Measurements from ENCODE around the gene DENND5A. TPM values are rescaled to one million over a fixed set of nuclear protein-coding genes. Genes with fewer than 3 reads are reported as not detected.

Gene DENND5A
- total and polyA plus RNA-seq, 9 of the 15 experiments (the other 6 are each of a cell fraction or from before 2014, with no cell fraction given): 11.7 to 130 (median 46.3) TPM

- WGBS (ENCODE audit: insufficient coverage, low coverage, missing lambda C conversion rate): 2% methylated on average over 6 of the region's 6 CpGs
- FAIRE-seq (no peak), ATAC-seq (no peak; the same call in 2 of the 3 replicates), DNase-seq (ENCODE audit: extremely low read depth in 1 of 4, low spot score in 3 of 4) (no peak)
- ChIA-PET POLR2A (interaction anchor here (0.6 to 1.3 kb wide), 4 partner anchors 21 to 152 kb away, joined by 3 to 4 read pairs (median 3); no protein-coding TSS in a partner anchor), CTCF (ENCODE audit: low intra/inter-chr PET ratio) (no interaction called here)
- intact Hi-C loops (cut with micrococcal nuclease): no loop called here
- in situ Hi-C loops (cut with MboI): no loop called here
- no peak overlapping the region for H3K9ac ChIP-seq (ENCODE audit: insufficient read depth in 1 of 2, low read depth in 2 of 2, low read length in 2 of 2)
- peaks cover 0 to 10% of the 10 kb centered on the region in 2 experiments; a peak in 2 of 5 replicates for H3K4me1 ChIP-seq (replicated peaks in 1 of 2; ENCODE audit: control insufficient read depth in 2 of 2, insufficient read depth in 2 of 2, low read length in 2 of 2)
- no peak overlapping the region for H2AFZ ChIP-seq (ENCODE audit: low read depth, low read length)
- TF ChIP-seq BDP1 (IDR thresholded peaks at IDR 0.05; ENCODE audit: insufficient read depth, insufficient read length): no peak
- no peak for TF ChIP-seq ZNF511 (CRISPR knock-in tag; IDR thresholded peaks at IDR 0.05)
- no peak for TF ChIP-seq BRF2 (IDR thresholded peaks at IDR 0.05; ENCODE audit: borderline replicate concordance, insufficient read depth, insufficient read length)
- no peak for TF ChIP-seq ZNF232 (CRISPR knock-in tag; IDR thresholded peaks at IDR 0.05)
- TF ChIP-seq MAFG (tag; conservative IDR thresholded peaks at IDR 0.05): no peak
- no peak for TF ChIP-seq ZNF398 (CRISPR knock-in tag; IDR thresholded peaks at IDR 0.05)
- TF ChIP-seq ZNF586 (CRISPR knock-in tag; conservative IDR thresholded peaks at IDR 0.05): no peak
- no peak for TF ChIP-seq DACH1 (IDR thresholded peaks at IDR 0.05; ENCODE audit: partially characterized antibody)
- TF ChIP-seq RFX7 (CRISPR knock-in tag; IDR thresholded peaks at IDR 0.05): no peak
- no peak for TF ChIP-seq ZNF695 (CRISPR knock-in tag; IDR thresholded peaks at IDR 0.05)
- BruUV-seq (replicated peaks): no TSS peak
- no peaks in the 10 kb centered on the region for H3K9me1 ChIP-seq (ENCODE audit: control insufficient read depth, insufficient read depth, low read length)
- no peak overlapping the region for H3K4me2 ChIP-seq (ENCODE audit: insufficient read depth, low read length)
- H3K4me3 ChIP-seq: no peak overlapping the region
- no peak overlapping the region for H3K27ac ChIP-seq (ENCODE audit: extremely low read depth, low read depth, low read length)
- peaks cover 41 to 65% of the 10 kb centered on the region in 2 experiments for H3K27me3 ChIP-seq (ENCODE audit: control insufficient read depth in 2 of 2, insufficient read depth in 2 of 2, low read length in 2 of 2)
- H3K79me2 ChIP-seq (ENCODE audit: control insufficient read depth, insufficient read depth, low read length): no peaks in the 10 kb centered on the region
- no peaks in the 10 kb centered on the region for H3K9me3 ChIP-seq (replicated peaks; ENCODE audit: control insufficient read depth, insufficient read depth, low read depth, low read length)
- no peaks in the 10 kb centered on the region for H4K20me1 ChIP-seq (replicated peaks; ENCODE audit: control insufficient read depth, insufficient read depth, low read length)
- no peaks in the 10 kb centered on the region for H3K36me3 ChIP-seq (ENCODE audit: control insufficient read depth, insufficient read depth, low read length)
Measured at GRCh38 chr11:9089636-9090035, 175.5 kb downstream of the DENND5A start.
